Parathyroid adenoma (tissue), 2 donors: ENCODE measurements around the gene ANKIB1.
"Not testable (repeated sequence)": the region's sequence is repeated elsewhere in the genome, so short reads cannot be mapped to it uniquely, and the experiment has no call there.

ENCODE experiments used
- H2AFZ ChIP-seq: fragments of 300-600 bp; sonication (generic); one replicate; pipeline ENCODE4 v1.7.0; 2017; ENCODE audit warnings: antibody characterized with exemption, mild to moderate bottlenecking
- H3K27ac ChIP-seq: fragments of 300-600 bp; sonication (generic); one replicate; pipeline ENCODE4 v1.7.0; 2017
- H3K27me3 ChIP-seq: fragments of 300-600 bp; sonication (generic); one replicate; pipeline ENCODE4 v1.7.0; 2017; ENCODE audit warnings: low read length; ENCODE audit not compliant: control insufficient read depth, insufficient read depth
- H3K36me3 ChIP-seq: fragments of 300-600 bp; sonication (generic); one replicate; pipeline ENCODE4 v1.7.0; 2017; ENCODE audit warnings: low read length; ENCODE audit not compliant: control insufficient read depth, insufficient read depth
- H3K4me1 ChIP-seq: fragments of 300-600 bp; sonication (generic); one replicate; pipeline ENCODE4 v1.7.0; 2017; ENCODE audit warnings: control low read depth
- H3K4me2 ChIP-seq: fragments of 300-600 bp; sonication (generic); one replicate; pipeline ENCODE4 v1.7.0; 2017; ENCODE audit warnings: low read length
- H3K4me3 ChIP-seq: fragments of 300-600 bp; sonication (generic); one replicate; pipeline ENCODE4 v1.7.0; 2017; ENCODE audit warnings: low read depth, low read length
- H3K79me2 ChIP-seq: fragments of 300-600 bp; sonication (generic); one replicate; pipeline ENCODE4 v1.7.0; 2017; ENCODE audit warnings: control low read depth
- H3K9ac ChIP-seq: fragments of 300-600 bp; sonication (generic); one replicate; pipeline ENCODE4 v1.7.0; 2017; ENCODE audit warnings: mild to moderate bottlenecking
- H3K9me3 ChIP-seq: fragments of 300-600 bp; sonication (generic); one replicate; pipeline ENCODE4 v1.7.0; 2017; ENCODE audit warnings: low read length; ENCODE audit not compliant: control insufficient read depth
- TF ChIP-seq, protein P1 (sequence below): fragments of 300-600 bp; sonication (generic); IDR thresholded peaks from one replicate; pipeline ENCODE4 v1.7.0; 2017; ENCODE audit warnings: antibody characterized with exemption, mild to moderate bottlenecking
- donor health status: primary hyperparathyroidism.

The ANKIB1 gene

DNA sequence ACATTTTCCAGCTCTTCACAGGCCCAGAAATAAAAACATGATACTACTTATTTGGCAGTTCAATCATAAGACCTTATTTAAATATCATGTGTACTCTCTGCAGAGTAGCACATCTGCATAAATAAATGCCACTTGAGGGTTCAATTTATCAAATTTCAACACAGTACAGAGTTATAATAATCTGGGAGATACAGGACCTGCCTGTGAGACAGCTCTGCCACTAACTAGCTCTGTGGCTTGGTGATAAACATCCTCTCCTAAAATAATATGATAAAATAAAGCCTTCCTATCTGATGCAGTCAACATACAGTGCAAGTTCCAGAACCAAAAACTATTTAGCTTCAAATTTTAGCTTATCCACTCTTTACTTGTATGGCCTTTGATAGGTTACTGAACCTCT, 110.6 kb downstream of the ANKIB1 start:
- Histone ChIP-seq H2AFZ (no peak overlapping the region), H3K36me3 (no peaks in the 10 kb centered on the region), H3K27ac (no peak overlapping the region), H3K9ac (no peak overlapping the region), H3K79me2 (no peaks in the 10 kb centered on the region), H3K4me2 (no peak overlapping the region), H3K4me3 (no peak overlapping the region), H3K27me3 (no peaks in the 10 kb centered on the region), H3K4me1 (no peaks in the 10 kb centered on the region), H3K9me3 (no peaks in the 10 kb centered on the region)
- TF ChIP-seq, protein P1, sequence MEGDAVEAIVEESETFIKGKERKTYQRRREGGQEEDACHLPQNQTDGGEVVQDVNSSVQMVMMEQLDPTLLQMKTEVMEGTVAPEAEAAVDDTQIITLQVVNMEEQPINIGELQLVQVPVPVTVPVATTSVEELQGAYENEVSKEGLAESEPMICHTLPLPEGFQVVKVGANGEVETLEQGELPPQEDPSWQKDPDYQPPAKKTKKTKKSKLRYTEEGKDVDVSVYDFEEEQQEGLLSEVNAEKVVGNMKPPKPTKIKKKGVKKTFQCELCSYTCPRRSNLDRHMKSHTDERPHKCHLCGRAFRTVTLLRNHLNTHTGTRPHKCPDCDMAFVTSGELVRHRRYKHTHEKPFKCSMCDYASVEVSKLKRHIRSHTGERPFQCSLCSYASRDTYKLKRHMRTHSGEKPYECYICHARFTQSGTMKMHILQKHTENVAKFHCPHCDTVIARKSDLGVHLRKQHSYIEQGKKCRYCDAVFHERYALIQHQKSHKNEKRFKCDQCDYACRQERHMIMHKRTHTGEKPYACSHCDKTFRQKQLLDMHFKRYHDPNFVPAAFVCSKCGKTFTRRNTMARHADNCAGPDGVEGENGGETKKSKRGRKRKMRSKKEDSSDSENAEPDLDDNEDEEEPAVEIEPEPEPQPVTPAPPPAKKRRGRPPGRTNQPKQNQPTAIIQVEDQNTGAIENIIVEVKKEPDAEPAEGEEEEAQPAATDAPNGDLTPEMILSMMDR, result no peak

DNA sequence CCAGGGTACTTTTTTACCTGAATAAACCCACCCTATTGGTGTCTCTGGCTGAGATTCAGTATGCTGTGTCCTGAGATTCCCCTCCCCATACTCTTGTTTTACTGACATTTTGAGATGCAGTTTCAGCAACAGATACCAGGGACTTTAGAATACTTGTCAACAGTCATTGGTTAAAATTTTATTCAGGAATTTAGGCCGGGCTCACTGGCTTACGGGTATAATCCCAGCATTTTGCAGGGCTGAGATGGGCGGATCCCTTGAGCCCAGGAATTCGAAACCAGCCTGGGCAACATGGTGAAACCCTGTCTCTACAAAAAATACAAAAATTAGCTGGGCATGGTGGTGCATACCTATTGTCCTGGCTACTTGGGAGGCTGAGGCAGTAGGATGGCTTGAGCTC, 111.5 kb downstream of the ANKIB1 start:
- Histone ChIP-seq H3K27me3 (no peaks in the 10 kb centered on the region), H3K4me3 (no peak overlapping the region), H3K79me2 (no peaks in the 10 kb centered on the region), H3K36me3 (no peaks in the 10 kb centered on the region), H3K4me2 (no peak overlapping the region), H2AFZ (no peak overlapping the region), H3K9ac (no peak overlapping the region), H3K4me1 (no peaks in the 10 kb centered on the region), H3K9me3 (no peaks in the 10 kb centered on the region), H3K27ac (no peak overlapping the region)
- TF ChIP-seq, protein P1, result no peak

DNA sequence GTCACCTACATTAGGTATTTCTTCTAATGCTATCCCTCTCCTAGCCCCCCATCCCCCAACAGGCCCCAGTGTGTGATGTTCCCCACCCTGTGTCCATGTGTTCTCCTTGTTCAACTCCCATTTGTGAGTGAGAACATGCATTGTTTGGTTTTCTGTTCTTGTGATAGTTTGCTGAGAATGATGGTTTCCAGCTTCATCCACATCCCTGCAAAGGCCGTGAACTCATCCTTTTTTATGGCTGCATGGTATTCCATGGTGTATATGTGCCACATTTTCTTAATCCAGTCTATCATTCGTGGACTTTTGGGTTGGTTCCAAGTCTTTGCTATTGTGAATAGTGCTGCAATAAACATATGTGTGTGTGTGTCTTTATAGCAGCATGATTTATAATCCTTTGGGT, 113.4 kb downstream of the ANKIB1 start:
- not testable (repeated sequence) for H3K79me2 ChIP-seq, H3K36me3 ChIP-seq, H3K4me3 ChIP-seq, H3K9me3 ChIP-seq, H2AFZ ChIP-seq, H3K4me1 ChIP-seq, H3K27ac ChIP-seq, H3K27me3 ChIP-seq, H3K9ac ChIP-seq, H3K4me2 ChIP-seq

DNA sequence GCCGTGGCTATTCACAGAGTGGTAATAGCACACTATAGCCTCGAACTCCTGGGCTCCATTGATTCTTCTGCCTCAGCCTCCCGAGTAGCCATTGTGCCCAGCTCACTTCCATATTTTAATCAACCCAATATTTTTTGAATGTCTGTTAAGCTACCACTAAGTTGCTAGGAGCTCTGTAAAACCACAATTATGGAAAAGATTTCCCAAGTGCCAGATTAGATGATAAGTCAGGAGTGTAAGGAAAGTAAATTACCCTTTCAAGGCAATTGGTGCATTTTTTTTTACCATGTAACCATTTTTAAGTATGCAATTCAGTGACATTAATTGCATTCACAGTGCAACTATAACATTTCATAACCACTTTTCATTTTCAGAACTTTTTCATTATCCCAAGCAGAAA, 114.0 kb downstream of the ANKIB1 start:
- Histone ChIP-seq H3K4me1 (no peaks in the 10 kb centered on the region), H3K79me2 (no peaks in the 10 kb centered on the region), H3K9me3 (no peaks in the 10 kb centered on the region), H3K9ac (no peak overlapping the region), H3K27me3 (no peaks in the 10 kb centered on the region), H3K4me2 (no peak overlapping the region), H3K27ac (no peak overlapping the region), H3K4me3 (no peak overlapping the region), H2AFZ (no peak overlapping the region), H3K36me3 (no peaks in the 10 kb centered on the region)
- TF ChIP-seq, protein P1, result no peak

DNA sequence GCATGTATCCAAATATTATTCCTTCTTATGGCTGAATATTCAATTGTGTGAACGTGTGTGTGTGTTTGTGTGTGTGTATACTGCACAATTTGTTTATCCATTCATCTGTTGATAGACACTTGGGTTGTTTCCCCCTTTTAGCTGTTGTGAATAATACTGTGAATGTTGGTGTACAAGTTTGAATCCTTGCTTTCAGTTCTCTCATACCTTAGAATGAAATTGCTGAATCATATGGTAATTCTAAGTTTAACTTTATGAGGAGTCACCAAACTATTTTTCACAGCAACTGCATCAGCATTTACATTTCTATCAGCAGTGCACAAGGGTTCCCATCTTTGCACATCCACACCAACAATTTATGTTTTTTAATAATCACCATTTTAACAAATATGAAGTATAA, 114.6 kb downstream of the ANKIB1 start:
- no peak overlapping the region for H3K4me2 ChIP-seq
- TF ChIP-seq, protein P1, result no peak
- no peaks in the 10 kb centered on the region for H3K79me2 ChIP-seq
- H3K9me3 ChIP-seq, result no peaks in the 10 kb centered on the region
- H2AFZ ChIP-seq, result no peak overlapping the region
- H3K9ac ChIP-seq, result no peak overlapping the region
- no peak overlapping the region for H3K4me3 ChIP-seq
- no peaks in the 10 kb centered on the region for H3K27me3 ChIP-seq
- no peaks in the 10 kb centered on the region for H3K36me3 ChIP-seq
- no peak overlapping the region for H3K27ac ChIP-seq
- no peaks in the 10 kb centered on the region for H3K4me1 ChIP-seq
